CD4-positive, CD25-positive, alpha-beta regulatory T cell (primary cell): ENCODE results near the gene LDLR. TPM values are rescaled to one million over a fixed set of nuclear protein-coding genes. Genes with fewer than 3 reads are reported as not detected.
"Not testable (repeated sequence)": the region's sequence is repeated elsewhere in the genome, so short reads cannot be mapped to it uniquely, and the experiment has no call there.

Experiments
- ATAC-seq, 2 donors: fragments of 150-1000 bp; cut with Tn5 transposase; one replicate each; pipeline ENCODE4 v1.10.0; 2021; ENCODE audit warnings: low read depth in 2 of 2, moderate number of reproducible peaks in 2 of 2, moderate library complexity in 1 of 2
- DNase-seq, 3 donors: peaks; one replicate each; pipeline versions ENCODE4 v3.0.0 to v3.0.0-alpha.2; 2012 to 2022; ENCODE audit warnings: mixed read lengths in 1 of 3
- H3K27ac ChIP-seq: one replicate; pipeline ENCODE4 v1.7.0; 2013; ENCODE audit warnings: mild to moderate bottlenecking, low read length; ENCODE audit not compliant: insufficient read depth, poor library complexity, severe bottlenecking
- H3K27me3 ChIP-seq: one replicate; pipeline ENCODE4 v1.7.0; 2013; ENCODE audit warnings: low read length; ENCODE audit not compliant: control insufficient read depth, insufficient read depth
- H3K36me3 ChIP-seq: one replicate; pipeline ENCODE4 v1.7.0; 2013; ENCODE audit warnings: mild to moderate bottlenecking, low read length, moderate library complexity; ENCODE audit not compliant: control insufficient read depth, insufficient read depth
- H3K4me1 ChIP-seq: 2 replicates; pipeline ENCODE4 v1.7.0; 2013; ENCODE audit warnings: mild to moderate bottlenecking, low read length; ENCODE audit not compliant: insufficient read depth, control insufficient read depth, poor library complexity, severe bottlenecking
- H3K4me3 ChIP-seq: one replicate; pipeline ENCODE4 v1.7.0; 2013; ENCODE audit warnings: low read depth, mild to moderate bottlenecking, low read length, moderate library complexity
- H3K9me3 ChIP-seq, 2 experiments: 1 replicate in 1 of 2; 2 replicates in 1 of 2; pipeline ENCODE4 v1.7.0; 2013; ENCODE audit warnings: low read length in 2 of 2, mild to moderate bottlenecking in 1 of 2, moderate library complexity in 1 of 2; ENCODE audit not compliant: control insufficient read depth in 2 of 2
- H3K27ac Mint-ChIP-seq, 3 donors: one replicate each; pipeline ENCODE4 v1.8.0; 2020 to 2022; ENCODE audit warnings: mild to moderate bottlenecking in 3 of 3, mixed read lengths in 3 of 3, moderate library complexity in 2 of 3
- H3K27me3 Mint-ChIP-seq: one replicate; pipeline ENCODE4 v1.8.0; 2022; ENCODE audit warnings: mild to moderate bottlenecking, mixed read lengths
- H3K36me3 Mint-ChIP-seq: one replicate; pipeline ENCODE4 v1.8.0; 2020; ENCODE audit warnings: mixed read lengths
- H3K4me1 Mint-ChIP-seq, 4 donors: one replicate each; pipeline ENCODE4 v1.8.0; 2020 to 2022; ENCODE audit warnings: mixed read lengths in 4 of 4, mild to moderate bottlenecking in 1 of 4
- H3K4me3 Mint-ChIP-seq, 4 donors: one replicate each; pipeline ENCODE4 v1.8.0; 2020 to 2022; ENCODE audit warnings: mild to moderate bottlenecking in 4 of 4, mixed read lengths in 4 of 4, moderate library complexity in 3 of 4
- H3K9me3 Mint-ChIP-seq, 7 donors: one replicate each; pipeline ENCODE4 v1.8.0; 2020 to 2022; ENCODE audit warnings: mixed read lengths in 7 of 7, mild to moderate bottlenecking in 3 of 7, moderate library complexity in 2 of 7
- polyA plus RNA-seq, 4 donors: library from polyadenylated mRNA; unstranded; fragments of 300-500 nt; fragmentation: Illumina TruSeq; gene quantifications; one replicate each; pipeline ENCODE4 v1.2.3, GENCODE V29; 2021
- total RNA-seq: library from RNA; stranded (reverse); gene quantifications from one replicate; pipeline ENCODE4 v1.2.3, GENCODE V29; 2022

LDLR gene
- total and polyA plus RNA-seq, 5 donors from 2014 or later, result 5.1 to 108 (median 11.8) TPM

DNA sequence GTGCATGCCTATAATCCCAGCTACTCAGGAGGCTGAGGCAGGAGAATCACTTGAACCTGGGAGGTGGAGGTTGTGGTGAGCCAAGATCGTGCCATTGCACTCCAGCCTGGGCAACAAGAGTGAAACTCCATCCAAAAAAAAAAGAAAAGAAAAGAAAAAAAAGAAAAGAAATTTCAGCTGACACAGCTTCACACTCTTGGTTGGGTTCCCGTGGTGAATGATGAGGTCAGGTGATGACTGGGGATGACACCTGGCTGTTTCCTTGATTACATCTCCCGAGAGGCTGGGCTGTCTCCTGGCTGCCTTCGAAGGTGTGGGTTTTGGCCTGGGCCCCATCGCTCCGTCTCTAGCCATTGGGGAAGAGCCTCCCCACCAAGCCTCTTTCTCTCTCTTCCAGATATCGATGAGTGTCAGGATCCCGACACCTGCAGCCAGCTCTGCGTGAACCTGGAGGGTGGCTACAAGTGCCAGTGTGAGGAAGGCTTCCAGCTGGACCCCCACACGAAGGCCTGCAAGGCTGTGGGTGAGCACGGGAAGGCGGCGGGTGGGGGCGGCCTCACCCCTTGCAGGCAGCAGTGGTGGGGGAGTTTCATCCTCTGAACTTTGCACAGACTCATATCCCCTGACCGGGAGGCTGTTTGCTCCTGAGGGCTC, 22.0 kb downstream of the LDLR start:
- H3K36me3 Mint-ChIP-seq, result peaks cover 22% of the 10 kb centered on the region
- Histone ChIP-seq H3K9me3 (no peaks in the 10 kb centered on the region), H3K36me3 (peaks cover 50% of the 10 kb centered on the region), H3K4me1 (no peaks in the 10 kb centered on the region), H3K27me3 (no peaks in the 10 kb centered on the region), H3K4me3 (no peak overlapping the region), H3K27ac (no peak overlapping the region)
- no peak overlapping the region for H3K4me3 Mint-ChIP-seq
- H3K4me1 Mint-ChIP-seq, result no peaks in the 10 kb centered on the region
- no peaks in the 10 kb centered on the region for H3K9me3 Mint-ChIP-seq
- DNase-seq (no peak), ATAC-seq (no peak)
- H3K27ac Mint-ChIP-seq, result no peak overlapping the region
- H3K27me3 Mint-ChIP-seq, result no peaks in the 10 kb centered on the region

DNA sequence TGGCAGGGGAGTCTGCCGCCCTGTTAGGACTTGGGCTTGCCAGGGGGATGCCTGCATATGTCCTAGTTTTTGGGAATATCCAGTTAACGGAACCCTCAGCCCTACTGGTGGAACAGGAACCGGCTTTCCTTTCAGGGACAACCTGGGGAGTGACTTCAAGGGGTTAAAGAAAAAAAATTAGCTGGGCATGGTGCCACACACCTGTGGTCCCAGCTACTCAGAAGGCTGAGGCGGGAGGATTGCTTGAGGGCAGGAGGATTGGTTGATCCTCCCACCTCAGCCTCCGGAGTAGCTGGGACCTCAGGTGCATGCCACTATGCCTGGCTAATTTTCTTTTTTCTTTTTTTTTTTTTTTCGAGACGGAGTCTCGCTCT, 22.5 kb downstream of the LDLR start:
- no peak overlapping the region for H3K4me3 ChIP-seq
- Mint-ChIP-seq H3K27ac (no peak overlapping the region), H3K9me3 (no peaks in the 10 kb centered on the region), H3K27me3 (no peaks in the 10 kb centered on the region), H3K36me3 (peaks cover 23% of the 10 kb centered on the region), H3K4me1 (no peaks in the 10 kb centered on the region), H3K4me3 (no peak overlapping the region)
- DNase-seq, result no peak
- H3K27ac ChIP-seq, result no peak overlapping the region
- no peaks in the 10 kb centered on the region for H3K27me3 ChIP-seq
- no peak for ATAC-seq
- H3K4me1 ChIP-seq, result no peaks in the 10 kb centered on the region
- no peaks in the 10 kb centered on the region for H3K9me3 ChIP-seq
- H3K36me3 ChIP-seq, result peaks cover 50% of the 10 kb centered on the region

DNA sequence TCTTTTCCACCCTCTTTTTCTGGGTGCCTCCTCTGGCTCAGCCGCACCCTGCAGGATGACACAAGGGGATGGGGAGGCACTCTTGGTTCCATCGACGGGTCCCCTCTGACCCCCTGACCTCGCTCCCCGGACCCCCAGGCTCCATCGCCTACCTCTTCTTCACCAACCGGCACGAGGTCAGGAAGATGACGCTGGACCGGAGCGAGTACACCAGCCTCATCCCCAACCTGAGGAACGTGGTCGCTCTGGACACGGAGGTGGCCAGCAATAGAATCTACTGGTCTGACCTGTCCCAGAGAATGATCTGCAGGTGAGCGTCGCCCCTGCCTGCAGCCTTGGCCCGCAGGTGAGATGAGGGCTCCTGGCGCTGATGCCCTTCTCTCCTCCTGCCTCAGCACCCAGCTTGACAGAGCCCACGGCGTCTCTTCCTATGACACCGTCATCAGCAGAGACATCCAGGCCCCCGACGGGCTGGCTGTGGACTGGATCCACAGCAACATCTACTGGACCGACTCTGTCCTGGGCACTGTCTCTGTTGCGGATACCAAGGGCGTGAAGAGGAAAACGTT, 24.0 kb downstream of the LDLR start:
- no peak for ATAC-seq
- Histone ChIP-seq H3K27ac (no peak overlapping the region), H3K4me3 (no peak overlapping the region), H3K36me3 (peaks cover 50% of the 10 kb centered on the region), H3K9me3 (no peaks in the 10 kb centered on the region), H3K27me3 (no peaks in the 10 kb centered on the region), H3K4me1 (no peaks in the 10 kb centered on the region)
- H3K9me3 Mint-ChIP-seq, result no peaks in the 10 kb centered on the region
- no peak overlapping the region for H3K27ac Mint-ChIP-seq
- H3K4me1 Mint-ChIP-seq, result no peaks in the 10 kb centered on the region
- no peak overlapping the region for H3K4me3 Mint-ChIP-seq
- no peak for DNase-seq
- peaks cover 28% of the 10 kb centered on the region for H3K36me3 Mint-ChIP-seq
- H3K27me3 Mint-ChIP-seq, result no peaks in the 10 kb centered on the region

DNA sequence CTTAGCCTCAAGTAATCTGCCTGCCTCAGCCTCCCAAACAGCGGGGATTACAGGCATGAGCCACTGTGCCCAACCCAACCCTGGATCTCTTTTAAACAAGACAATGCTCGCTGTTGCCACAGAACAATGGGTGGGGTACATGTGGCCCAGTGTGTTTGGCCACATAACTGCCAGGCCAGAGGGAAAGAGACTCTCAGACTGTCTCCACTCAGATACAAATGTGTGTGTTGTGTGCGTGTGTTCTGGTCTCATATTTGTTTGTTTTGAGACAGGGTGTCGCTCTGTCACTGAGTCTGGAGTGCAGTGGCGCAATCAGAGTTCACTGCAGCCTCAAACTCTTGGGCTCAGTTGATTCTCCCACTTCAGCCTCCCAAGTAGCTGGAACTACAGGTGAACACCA, 25.8 kb downstream of the LDLR start:
- no peak overlapping the region for H3K27ac ChIP-seq
- no peaks in the 10 kb centered on the region for H3K4me1 ChIP-seq
- no peaks in the 10 kb centered on the region for H3K27me3 ChIP-seq
- Mint-ChIP-seq H3K27ac (no peak overlapping the region), H3K4me1 (no peaks in the 10 kb centered on the region), H3K36me3 (peaks cover 26% of the 10 kb centered on the region), H3K27me3 (no peaks in the 10 kb centered on the region), H3K4me3 (no peak overlapping the region), H3K9me3 (no peaks in the 10 kb centered on the region)
- no peaks in the 10 kb centered on the region for H3K9me3 ChIP-seq
- DNase-seq (no peak), ATAC-seq (no peak)
- H3K4me3 ChIP-seq, result no peak overlapping the region
- peaks cover 44% of the 10 kb centered on the region for H3K36me3 ChIP-seq

DNA sequence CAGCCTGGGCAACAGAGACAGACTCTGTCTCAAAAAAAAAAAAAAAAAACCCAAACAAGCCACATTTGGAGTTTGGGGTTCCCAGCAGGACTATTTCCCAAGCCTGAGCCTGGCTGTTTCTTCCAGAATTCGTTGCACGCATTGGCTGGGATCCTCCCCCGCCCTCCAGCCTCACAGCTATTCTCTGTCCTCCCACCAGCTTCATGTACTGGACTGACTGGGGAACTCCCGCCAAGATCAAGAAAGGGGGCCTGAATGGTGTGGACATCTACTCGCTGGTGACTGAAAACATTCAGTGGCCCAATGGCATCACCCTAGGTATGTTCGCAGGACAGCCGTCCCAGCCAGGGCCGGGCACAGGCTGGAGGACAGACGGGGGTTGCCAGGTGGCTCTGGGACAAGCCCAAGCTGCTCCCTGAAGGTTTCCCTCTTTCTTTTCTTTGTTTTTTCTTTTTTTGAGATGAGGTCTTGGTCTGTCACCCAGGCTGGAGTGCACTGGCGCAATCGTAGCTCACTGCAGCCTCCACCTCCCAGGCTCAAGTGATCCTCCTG, 26.7 kb downstream of the LDLR start:
- H3K36me3 ChIP-seq, result peaks cover 52% of the 10 kb centered on the region
- H3K9me3 Mint-ChIP-seq, result no peaks in the 10 kb centered on the region
- no peaks in the 10 kb centered on the region for H3K4me1 Mint-ChIP-seq
- DNase-seq (no peak), ATAC-seq (no peak)
- H3K27ac ChIP-seq, result no peak overlapping the region
- H3K36me3 Mint-ChIP-seq, result peaks cover 32% of the 10 kb centered on the region
- H3K27me3 ChIP-seq, result no peaks in the 10 kb centered on the region
- H3K4me3 Mint-ChIP-seq, result no peak overlapping the region
- no peak overlapping the region for H3K4me3 ChIP-seq
- no peaks in the 10 kb centered on the region for H3K4me1 ChIP-seq
- H3K27me3 Mint-ChIP-seq, result no peaks in the 10 kb centered on the region
- no peaks in the 10 kb centered on the region for H3K9me3 ChIP-seq
- H3K27ac Mint-ChIP-seq, result peak overlapping the region in 2 of 3 donors; percentile 6 to 31

DNA sequence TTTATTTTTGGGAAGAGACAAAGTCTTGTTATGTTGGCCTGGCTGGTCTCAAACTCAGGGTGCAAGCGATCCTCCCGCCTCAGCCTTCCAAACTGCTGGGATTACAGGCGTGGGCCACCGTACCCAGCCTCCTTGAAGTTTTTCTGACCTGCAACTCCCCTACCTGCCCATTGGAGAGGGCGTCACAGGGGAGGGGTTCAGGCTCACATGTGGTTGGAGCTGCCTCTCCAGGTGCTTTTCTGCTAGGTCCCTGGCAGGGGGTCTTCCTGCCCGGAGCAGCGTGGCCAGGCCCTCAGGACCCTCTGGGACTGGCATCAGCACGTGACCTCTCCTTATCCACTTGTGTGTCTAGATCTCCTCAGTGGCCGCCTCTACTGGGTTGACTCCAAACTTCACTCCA, 27.2 kb downstream of the LDLR start:
- H3K36me3 Mint-ChIP-seq, result peaks cover 34% of the 10 kb centered on the region
- H3K9me3 Mint-ChIP-seq, result no peaks in the 10 kb centered on the region
- ATAC-seq (no peak), DNase-seq (no peak)
- H3K27me3 Mint-ChIP-seq, result no peaks in the 10 kb centered on the region
- no peak overlapping the region for H3K27ac Mint-ChIP-seq
- Histone ChIP-seq H3K27ac (no peak overlapping the region), H3K4me3 (no peak overlapping the region), H3K4me1 (no peaks in the 10 kb centered on the region), H3K27me3 (no peaks in the 10 kb centered on the region), H3K9me3 (no peaks in the 10 kb centered on the region), H3K36me3 (peaks cover 54% of the 10 kb centered on the region)
- H3K4me3 Mint-ChIP-seq, result no peak overlapping the region
- H3K4me1 Mint-ChIP-seq, result no peaks in the 10 kb centered on the region

DNA sequence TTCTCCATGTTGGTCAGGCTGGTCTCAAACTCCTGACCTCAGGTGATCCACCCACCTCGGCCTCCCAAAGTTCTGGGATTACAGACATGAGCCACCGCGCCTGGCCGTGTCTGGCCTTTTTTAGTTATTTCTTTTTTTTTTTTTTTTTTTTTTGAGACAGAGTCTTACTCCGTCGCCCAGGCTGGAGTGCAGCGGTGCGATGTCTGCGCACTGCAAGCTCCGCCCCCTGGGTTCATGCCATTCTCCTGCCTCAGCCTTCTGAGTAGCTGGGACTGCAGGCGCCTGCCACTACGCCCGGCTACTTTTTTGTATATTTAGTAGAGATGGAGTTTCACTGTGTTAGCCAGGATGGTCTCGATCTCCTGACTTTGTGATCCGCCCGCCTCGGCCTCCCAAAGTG, 32.7 kb downstream of the LDLR start:
- not testable (repeated sequence) for ATAC-seq, H3K27me3 Mint-ChIP-seq, H3K4me1 Mint-ChIP-seq, H3K27ac ChIP-seq, H3K4me3 ChIP-seq, H3K9me3 ChIP-seq, H3K4me3 Mint-ChIP-seq, H3K27ac Mint-ChIP-seq, H3K4me1 ChIP-seq, H3K9me3 Mint-ChIP-seq, DNase-seq, H3K27me3 ChIP-seq
- H3K36me3 ChIP-seq, result peaks cover 36% of the 10 kb centered on the region
- H3K36me3 Mint-ChIP-seq, result peaks cover 21% of the 10 kb centered on the region

DNA sequence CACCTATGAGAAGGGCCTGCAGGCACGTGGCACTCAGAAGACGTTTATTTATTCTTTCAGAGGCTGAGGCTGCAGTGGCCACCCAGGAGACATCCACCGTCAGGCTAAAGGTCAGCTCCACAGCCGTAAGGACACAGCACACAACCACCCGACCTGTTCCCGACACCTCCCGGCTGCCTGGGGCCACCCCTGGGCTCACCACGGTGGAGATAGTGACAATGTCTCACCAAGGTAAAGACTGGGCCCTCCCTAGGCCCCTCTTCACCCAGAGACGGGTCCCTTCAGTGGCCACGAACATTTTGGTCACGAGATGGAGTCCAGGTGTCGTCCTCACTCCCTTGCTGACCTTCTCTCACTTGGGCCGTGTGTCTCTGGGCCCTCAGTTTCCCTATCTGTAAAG, 33.9 kb downstream of the LDLR start:
- Mint-ChIP-seq H3K27me3 (no peaks in the 10 kb centered on the region), H3K36me3 (peaks cover 15% of the 10 kb centered on the region), H3K9me3 (no peaks in the 10 kb centered on the region), H3K27ac (peak overlapping the region in 1 of 3 donors; percentile 32), H3K4me3 (no peak overlapping the region), H3K4me1 (peaks cover 0 to 7% (median 3%) of the 10 kb centered on the region in 4 donors)
- DNase-seq, result no peak
- Histone ChIP-seq H3K9me3 (no peaks in the 10 kb centered on the region), H3K4me3 (no peak overlapping the region), H3K27me3 (no peaks in the 10 kb centered on the region), H3K36me3 (peaks cover 38% of the 10 kb centered on the region), H3K27ac (no peak overlapping the region), H3K4me1 (peaks cover 4% of the 10 kb centered on the region)
- ATAC-seq, result no peak
